Activated CD4-positive, alpha-beta T cell treated with anti-CD3 and anti-CD28 coated beads, Interleukin-2, amount 50 U/mL, for 48 hours (primary cell): Measurements from ENCODE around the gene MYLK2.

ENCODE experiments used
- DNase-seq, 2 experiments: peaks; one replicate each; pipeline ENCODE4 v3.0.0-alpha.2; 2020

The MYLK2 gene

DNA sequence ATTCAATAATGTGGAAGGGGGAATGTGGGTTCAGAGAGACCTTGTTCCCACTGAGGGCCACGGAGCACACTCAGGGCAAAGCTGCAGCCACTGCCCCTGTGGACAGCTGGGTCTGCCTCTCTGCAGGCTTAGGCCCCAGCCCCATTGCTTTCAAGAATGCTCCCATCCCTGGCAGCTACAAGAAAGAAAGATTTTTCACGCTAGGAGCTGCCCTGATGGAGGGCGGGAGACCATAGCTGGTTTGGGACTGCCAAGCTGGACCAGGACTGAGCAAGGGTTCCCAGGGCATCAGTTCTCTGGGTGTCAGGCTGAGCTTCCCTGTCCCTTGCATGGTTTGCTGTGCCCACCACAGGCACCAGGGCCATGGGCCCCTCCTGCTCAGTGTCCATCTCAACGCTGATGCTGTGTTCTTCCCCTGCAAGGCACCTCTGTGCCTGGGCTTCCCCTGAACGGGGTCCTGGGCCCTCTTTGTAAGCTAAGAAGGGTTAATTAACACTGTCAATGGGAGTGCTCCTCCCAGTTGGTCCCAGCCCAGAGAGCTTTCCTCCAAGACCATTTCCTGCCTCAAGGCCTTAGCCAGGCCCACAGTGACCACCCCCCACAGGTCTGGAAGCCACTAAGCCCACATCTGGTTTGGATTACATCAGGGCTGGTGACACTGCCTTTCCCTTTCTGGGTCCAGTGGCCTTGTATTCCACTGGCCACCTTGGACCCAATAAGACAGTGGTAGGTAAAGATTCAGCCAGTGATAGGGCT, 17.9 kb downstream of the MYLK2 start:
- no peak for DNase-seq

- no peak for DNase-seq
These were observed 18.8 kb downstream of the MYLK2 start for GRCh38 chr20:31837896-31838397.

DNA sequence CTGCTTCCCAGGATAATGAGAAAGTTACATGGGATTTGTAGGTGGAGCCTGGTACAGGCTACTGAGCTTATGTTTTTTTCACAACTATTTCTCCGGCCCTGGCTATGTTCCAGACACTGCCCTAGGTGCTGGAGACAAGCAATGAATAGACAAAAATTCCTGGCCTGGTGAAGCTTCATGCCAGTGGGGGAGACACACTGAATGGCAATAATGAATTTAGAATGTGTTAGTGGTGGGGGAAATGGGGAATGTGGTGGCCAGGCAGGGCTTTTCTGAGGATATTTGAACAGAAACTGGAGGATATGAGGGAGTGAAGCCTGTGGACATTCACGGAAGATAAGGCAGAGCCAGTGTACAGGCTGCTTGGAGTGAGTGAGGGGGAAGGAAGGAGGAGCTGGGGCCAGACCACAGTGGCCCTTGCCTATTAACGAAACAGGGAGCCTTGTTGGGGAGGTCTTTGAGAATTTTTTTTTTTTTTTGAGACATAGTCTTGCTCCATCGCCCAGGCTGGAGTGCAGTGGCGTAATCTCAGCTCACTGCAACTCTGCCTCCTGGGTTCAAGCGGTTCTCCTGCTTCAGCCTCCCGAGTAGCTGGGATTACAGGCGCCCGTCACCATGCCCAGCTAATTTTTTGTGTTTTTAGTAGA, 19.6 kb downstream of the MYLK2 start:
- no peak for DNase-seq

- DNase-seq: no peak
These were observed 20.8 kb downstream of the MYLK2 start for GRCh38 chr20:31839782-31840487.

DNA sequence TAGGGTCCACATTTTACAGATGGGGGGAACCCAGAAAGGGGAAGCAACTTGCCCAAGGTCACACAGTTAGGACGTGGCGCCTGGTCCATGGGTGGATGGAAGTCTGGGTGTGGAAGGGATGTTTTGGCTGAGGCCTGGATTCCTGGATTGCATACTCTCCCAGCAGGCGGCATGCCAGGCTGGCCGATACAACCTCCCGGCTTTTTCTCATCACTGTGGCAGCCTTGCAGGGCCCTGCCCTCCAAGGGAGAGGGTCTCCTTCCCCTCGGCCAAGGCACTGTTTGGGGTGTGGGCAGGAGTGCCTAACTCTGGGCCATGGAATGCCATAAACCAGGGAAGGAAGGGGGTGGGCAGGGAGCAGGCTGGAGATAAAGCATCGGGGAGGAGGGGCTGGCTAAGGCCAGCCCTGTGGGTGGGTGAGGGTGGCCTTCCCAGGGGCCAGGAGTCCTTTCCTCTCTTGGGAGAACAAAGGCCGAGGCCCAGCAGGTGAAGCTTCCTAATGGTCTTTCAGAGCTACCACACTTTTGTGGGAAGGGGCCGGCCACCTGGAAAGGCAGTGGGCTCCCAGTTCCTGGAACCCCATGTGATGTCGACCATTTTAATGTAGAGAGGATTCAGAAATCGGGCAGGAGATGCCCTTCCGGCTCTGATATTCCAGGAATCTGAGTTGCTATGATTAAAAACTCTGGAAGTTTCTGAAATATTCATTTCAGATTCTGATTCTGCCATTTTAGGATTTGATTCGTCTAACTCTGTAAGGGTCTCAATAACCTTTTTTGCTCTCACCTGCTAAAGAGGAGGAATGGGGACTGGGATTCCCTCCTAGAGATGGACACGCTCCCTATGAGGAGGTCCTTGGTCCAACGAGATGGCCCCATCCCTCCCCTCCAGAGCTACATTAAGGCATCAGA, 22.0 kb downstream of the MYLK2 start:
- DNase-seq: no peak

DNA sequence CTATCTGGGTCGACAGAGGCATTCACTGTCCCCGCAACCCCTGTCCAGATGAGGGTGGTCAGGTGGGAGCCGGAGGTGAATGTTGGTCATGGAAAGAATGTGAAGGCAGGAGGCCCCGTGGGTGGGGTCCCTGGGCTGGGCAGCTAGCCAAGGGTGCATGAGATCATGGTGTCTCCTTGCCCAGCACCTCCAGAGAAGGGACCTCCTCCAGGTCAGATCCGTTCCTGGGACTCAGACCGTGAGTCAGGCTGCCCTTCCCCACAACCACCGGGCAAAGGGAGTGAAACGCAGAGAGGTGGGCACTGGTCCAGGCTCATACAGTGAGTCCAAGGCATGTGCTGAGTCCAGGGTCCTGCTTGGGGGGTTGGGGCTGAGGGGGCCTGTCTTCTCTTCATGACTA, 22.8 kb downstream of the MYLK2 start:
- no peak for DNase-seq

- no peak for DNase-seq
These were observed 23.5 kb downstream of the MYLK2 start for GRCh38 chr20:31842471-31843157.

DNA sequence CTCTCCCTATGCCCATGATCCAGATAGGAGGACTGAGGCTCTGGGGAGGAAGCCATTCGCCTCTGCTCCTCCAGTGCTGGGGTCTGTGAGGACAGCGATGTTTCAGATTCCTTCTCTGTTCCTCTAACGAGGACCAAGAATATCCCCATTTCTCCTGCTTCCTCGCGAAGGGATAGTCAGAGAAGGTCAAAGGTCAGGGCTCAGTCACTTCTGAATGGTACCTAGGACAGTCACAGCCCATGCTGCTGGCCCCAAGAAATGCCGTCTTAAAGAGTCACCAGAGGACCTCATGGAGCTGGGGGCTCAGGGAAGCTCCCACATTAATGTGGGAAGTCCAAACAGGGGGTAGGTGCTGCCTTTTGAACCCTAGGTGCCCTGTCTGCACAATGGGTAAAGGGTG, 24.1 kb downstream of the MYLK2 start:
- DNase-seq: no peak

GRCh38 chr20:31843881-31844280, 24.7 kb downstream of the MYLK2 start:
- no peak for DNase-seq

DNA sequence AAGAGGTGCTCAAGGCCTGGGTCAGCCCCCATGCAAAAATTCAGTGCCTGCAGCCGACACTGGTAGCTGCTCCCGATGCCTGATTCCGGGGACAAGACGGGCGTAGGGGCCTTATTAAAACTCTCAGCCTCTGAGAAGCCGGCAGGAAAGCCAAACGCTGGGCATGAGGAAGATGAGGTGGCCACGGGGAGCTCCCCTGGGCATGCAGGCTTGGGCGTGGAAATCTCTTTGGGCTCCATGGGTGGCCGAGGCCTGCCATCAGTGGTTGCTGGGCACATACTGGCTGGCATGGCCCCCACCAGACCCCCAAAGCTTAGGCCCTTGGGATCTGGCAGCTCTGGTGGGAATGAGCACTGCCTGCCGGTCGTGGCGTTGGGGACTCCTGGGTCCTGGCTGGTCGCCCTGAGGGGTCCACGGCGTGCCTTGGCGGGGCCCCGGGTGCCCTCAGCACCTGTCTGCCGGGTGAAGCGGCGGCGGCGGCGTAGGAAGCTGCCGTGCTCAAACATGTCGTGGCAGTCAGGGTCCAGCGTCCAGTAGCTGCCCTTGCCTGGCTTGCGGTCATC, 25.7 kb downstream of the MYLK2 start:
- DNase-seq: no peak

- DNase-seq: no peak
These were observed 26.2 kb downstream of the MYLK2 start, which contains the start of gene FOXS1 for GRCh38 chr20:31845300-31845863. TSS of gene FOXS1 (minus strand) at chr20:31845604. CDS start at chr20:31845542, 62 bp downstream.

GRCh38 chr20:31846793-31847138, 27.6 kb downstream of the MYLK2 start:
- no peak for DNase-seq

DNA sequence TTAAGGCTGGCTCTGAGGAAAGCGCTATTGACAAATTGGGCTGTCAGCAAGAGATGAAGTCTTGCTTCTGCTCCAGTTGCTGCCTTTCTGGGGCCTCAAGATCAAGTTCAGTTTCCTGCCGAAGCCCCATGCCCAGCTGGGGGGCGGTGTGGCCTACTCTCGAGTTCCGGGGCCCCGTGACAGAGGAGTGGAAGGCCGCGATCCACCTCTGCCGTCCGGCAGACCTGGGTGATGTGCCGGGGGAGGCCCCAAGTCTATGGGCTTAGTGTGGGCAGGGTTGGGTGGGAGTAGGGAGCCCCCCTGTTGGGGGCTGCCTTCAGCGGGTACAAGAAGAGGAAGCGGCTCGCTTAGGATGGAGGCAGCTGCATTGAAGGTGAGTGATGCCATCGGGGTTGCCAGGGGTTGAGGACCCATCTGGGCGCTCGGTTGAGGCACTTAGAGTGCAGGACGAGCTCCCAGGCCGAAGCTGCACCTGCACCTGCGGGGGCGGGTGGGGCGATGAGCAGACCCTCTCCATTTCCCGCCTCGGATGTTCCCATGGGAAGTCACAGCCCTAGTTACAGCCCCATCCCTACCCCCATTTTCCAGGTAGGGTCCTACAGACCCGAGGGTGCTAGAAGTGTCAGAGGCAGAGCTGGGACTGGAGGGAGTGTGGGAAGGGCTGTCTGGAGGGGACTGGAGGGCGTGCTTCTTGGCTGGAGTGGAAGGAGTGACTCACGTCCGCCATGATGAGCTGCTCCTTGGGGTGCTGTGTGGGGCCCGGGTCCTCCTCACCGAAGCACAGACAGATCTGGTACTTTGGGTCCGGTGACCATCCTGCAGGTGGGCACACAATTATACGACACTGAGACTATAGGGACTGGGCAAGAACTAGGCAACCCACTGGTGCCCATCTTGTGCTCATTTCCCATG, 29.2 kb downstream of the MYLK2 start:
- DNase-seq: no peak

DNA sequence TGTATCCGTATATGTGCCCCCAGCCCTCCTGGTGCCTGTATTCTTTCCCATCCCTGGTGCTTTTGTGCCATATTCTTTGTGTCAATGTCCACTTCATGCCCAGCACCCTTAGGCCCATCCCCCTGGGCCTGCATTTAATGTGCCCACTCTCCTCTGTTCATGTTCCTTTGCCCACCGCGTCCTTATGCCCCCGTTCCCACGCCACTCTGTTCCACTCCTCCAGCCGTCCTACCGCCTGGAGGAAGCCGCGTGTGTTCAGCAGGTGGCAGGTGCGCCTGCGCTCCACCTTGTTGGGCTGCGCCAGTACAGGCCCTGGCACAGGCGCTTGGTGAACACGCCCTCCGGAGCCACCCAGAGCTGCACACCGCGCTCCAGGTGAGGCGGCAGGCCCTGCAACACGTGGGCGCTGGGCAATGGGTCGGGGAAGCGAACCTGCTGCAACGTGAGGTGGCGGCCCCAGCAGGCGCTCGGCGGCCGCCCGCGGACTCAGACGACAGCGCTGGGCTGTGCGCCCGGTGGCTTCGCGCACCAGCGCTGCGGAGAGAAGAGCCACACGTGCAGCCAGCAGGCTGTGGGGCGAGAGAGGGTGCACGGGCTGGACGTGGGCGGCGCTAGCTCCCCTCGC, 30.3 kb downstream of the MYLK2 start:
- no peak for DNase-seq

DNA sequence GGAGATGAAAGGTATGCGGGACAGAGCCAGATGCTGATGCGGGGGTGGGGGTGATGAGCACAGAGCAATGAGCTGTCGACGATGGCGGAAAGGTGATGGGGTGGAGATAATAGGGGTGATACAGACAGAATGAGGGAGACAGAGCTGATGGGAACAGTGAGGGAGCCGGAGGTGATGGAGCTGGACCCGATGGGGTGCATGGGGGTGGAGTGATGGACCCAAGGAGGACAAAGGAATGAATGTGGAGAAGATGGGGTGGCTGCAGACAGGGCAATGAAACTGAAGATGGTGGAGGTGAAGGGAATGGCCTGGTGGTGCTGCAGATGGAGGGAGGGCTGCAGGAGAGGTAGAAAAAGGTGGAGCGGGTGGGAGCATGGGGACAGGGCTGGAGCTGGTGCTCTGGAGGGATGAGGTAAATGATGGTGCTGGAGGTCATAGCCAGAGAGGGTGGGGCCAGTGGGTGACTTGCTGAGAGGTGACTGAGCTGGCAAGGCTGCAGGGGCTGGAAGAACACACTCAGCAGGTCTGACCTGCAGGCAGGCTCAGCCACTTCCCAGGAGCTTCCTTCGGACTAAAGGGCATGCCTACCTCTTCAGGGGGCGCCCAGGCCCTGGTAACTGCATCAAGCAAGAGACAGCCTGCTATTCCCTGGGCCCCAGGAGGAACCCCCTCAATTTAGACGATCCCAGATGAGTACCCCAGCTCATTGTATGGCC, 32.2 kb downstream of the MYLK2 start:
- no peak for DNase-seq

DNA sequence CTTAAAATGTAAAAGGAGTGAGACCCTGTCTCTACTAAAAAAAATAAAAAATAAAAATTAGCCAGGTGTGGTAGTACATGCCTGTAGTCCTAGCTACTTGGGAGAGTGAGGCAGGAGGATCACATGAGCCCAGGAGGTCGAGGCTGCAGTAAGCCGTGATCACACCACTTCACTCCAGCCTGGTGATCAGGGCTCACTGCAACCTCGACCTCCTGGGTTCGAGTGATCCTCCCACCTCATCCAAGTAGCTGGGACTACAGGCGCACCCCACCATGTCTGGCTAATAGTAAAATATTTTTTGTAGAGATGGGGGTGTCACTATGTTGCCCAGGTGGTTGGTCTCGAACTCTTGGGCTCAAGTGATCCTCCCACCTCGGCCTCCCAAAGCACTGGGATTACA, 34.3 kb downstream of the MYLK2 start:
- DNase-seq: no peak

DNA sequence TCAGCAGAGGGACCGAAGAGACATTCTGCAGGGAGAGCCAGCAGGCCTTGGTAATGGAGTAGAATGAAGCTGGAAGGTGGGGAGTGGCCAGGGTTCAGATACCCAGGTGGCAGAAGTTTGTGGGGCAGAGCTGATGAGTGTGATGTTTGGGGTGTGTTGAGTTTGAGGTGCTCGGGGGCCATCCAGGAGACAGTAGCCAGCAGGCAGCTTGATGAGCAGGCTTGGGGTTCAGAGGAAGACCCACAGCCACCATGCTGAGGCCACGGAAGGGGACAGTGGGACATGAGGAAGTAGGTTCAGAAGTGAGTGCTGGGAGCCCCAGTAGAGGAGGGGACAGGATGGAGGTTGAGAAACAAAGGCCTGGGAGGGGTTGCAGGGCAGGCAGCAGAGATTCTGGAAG, 37.4 kb downstream of the MYLK2 start:
- no peak for DNase-seq

- DNase-seq: no peak
These were observed 39.0 kb downstream of the MYLK2 start for GRCh38 chr20:31857861-31858759.
